Neural progenitor cell (in vitro differentiated cells): ENCODE data around the gene NCOA3. TPM values are rescaled to one million over a fixed set of nuclear protein-coding genes. Genes with fewer than 3 reads are reported as not detected.

ENCODE experiments used
- DNase-seq: peaks from one replicate; pipeline ENCODE4 v3.0.0-alpha.2; 2016; ENCODE audit warnings: low spot score
- H2AFZ ChIP-seq: fragments of 200-600 bp; sonication (generic); replicated peaks from 2 replicates; pipeline ENCODE4 v1.6.1; 2016; ENCODE audit warnings: antibody characterized with exemption
- H3F3A ChIP-seq: fragments of 200-600 bp; sonication (generic); 2 replicates; pipeline ENCODE4 v1.6.1; 2016; ENCODE audit warnings: antibody characterized with exemption, low read depth
- H3K27ac ChIP-seq: fragments of 200-600 bp; sonication (generic); 2 replicates; pipeline ENCODE4 v1.5.1; 2016; ENCODE audit warnings: mild to moderate bottlenecking
- H3K27me3 ChIP-seq: fragments of 200-600 bp; sonication (generic); 2 replicates; pipeline ENCODE4 v1.6.1; 2016; ENCODE audit warnings: mild to moderate bottlenecking, moderate library complexity
- H3K36me3 ChIP-seq: fragments of 200-600 bp; sonication (generic); 2 replicates; pipeline ENCODE4 v1.5.1; 2016
- H3K4me1 ChIP-seq: fragments of 200-600 bp; sonication (generic); 2 replicates; pipeline ENCODE4 v1.6.1; 2016; ENCODE audit warnings: mixed run types
- H3K4me2 ChIP-seq: fragments of 200-600 bp; sonication (generic); 2 replicates; pipeline ENCODE4 v1.6.1; 2016
- H3K4me3 ChIP-seq: fragments of 200-600 bp; sonication (generic); 2 replicates; pipeline ENCODE4 v1.5.1; 2016
- H3K79me2 ChIP-seq: fragments of 200-600 bp; sonication (generic); 2 replicates; pipeline ENCODE4 v1.6.1; 2016; ENCODE audit warnings: low read depth
- H3K9ac ChIP-seq: fragments of 200-600 bp; sonication (generic); 2 replicates; pipeline ENCODE4 v1.6.1; 2016
- H3K9me3 ChIP-seq: fragments of 200-600 bp; sonication (generic); 2 replicates; pipeline ENCODE4 v1.5.1; 2016; ENCODE audit warnings: low read depth
- H4K20me1 ChIP-seq: fragments of 200-600 bp; sonication (generic); 2 replicates; pipeline ENCODE4 v1.6.1; 2016; ENCODE audit warnings: low read depth
- H3K27ac Mint-ChIP-seq: 3 replicates; pipeline ENCODE4 v1.8.0; 2021; ENCODE audit warnings: mixed read lengths
- H3K27me3 Mint-ChIP-seq: 2 replicates; pipeline ENCODE4 v1.8.0; 2022; ENCODE audit warnings: low read depth, mild to moderate bottlenecking, inconsistent platforms, moderate library complexity, mixed read lengths; ENCODE audit not compliant: insufficient read depth
- H3K36me3 Mint-ChIP-seq: 3 replicates; pipeline ENCODE4 v1.8.0; 2021; ENCODE audit warnings: mixed read lengths
- H3K4me1 Mint-ChIP-seq: 3 replicates; pipeline ENCODE4 v1.8.0; 2021; ENCODE audit warnings: mixed read lengths
- H3K4me3 Mint-ChIP-seq: 3 replicates; pipeline ENCODE4 v1.8.0; 2021; ENCODE audit warnings: mild to moderate bottlenecking, moderate library complexity, mixed read lengths
- H3K9me3 Mint-ChIP-seq: 3 replicates; pipeline ENCODE4 v1.8.0; 2020; ENCODE audit warnings: mixed read lengths
- CTCF ChIP-seq: fragments of 200-600 bp; sonication (generic); IDR thresholded peaks from 2 replicates; pipeline ENCODE4 v1.5.1; 2017; ENCODE audit warnings: antibody characterized with exemption, mild to moderate bottlenecking
- EZH2 ChIP-seq: fragments of 200-600 bp; sonication (generic); IDR thresholded peaks from 2 replicates; pipeline ENCODE4 v1.6.1; 2017; ENCODE audit warnings: antibody characterized with exemption, mild to moderate bottlenecking, moderate library complexity
- EZH2phosphoT487 ChIP-seq: fragments of 200-600 bp; sonication (generic); IDR thresholded peaks from 2 replicates; pipeline ENCODE4 v1.6.1; 2017; ENCODE audit warnings: antibody characterized with exemption
- total RNA-seq: library from RNA; depleted of rRNA; stranded (reverse); fragments of >200 nt; gene quantifications from 2 replicates; pipeline ENCODE4 v1.2.3, GENCODE V29; 2015; ENCODE audit warnings: low replicate concordance

Gene NCOA3
- total RNA-seq, 1 donor from 2014 or later: 64.5 TPM

DNA sequence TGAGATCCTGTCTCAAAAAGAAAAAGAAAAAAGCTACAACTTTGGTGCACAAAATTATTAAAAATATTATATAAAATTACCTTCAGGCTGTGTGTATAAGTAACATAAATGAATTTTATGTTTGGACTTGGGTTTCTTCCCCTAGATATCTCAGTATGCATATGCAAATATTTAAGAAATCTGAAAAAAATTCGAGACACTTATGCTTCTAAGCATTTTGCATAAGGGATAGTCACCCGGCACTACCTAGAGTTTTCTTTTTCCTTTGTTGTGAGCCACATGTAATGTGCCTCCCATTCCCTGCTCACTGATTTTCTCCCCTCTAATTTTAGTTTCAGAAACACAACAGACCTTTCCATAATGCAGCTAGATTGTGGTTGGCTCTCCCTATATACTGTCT, 79.4 kb downstream of the NCOA3 start:
- no peak for DNase-seq
- H3K27me3 Mint-ChIP-seq: no peaks in the 10 kb centered on the region
- no peak overlapping the region for H3K4me3 Mint-ChIP-seq
- peaks cover 89% of the 10 kb centered on the region for H3K79me2 ChIP-seq
- TF ChIP-seq EZH2: no peak
- TF ChIP-seq EZH2phosphoT487: no peak
- TF ChIP-seq CTCF: no peak
- H3K36me3 Mint-ChIP-seq: peaks cover 3% of the 10 kb centered on the region
- H2AFZ ChIP-seq: no peak overlapping the region
- no peaks in the 10 kb centered on the region for H3K36me3 ChIP-seq
- H3K27me3 ChIP-seq: no peaks in the 10 kb centered on the region
- H3K4me1 ChIP-seq: peaks cover 10% of the 10 kb centered on the region
- H3K4me1 Mint-ChIP-seq: peaks cover 19% of the 10 kb centered on the region
- H3K27ac Mint-ChIP-seq: no peak overlapping the region
- H4K20me1 ChIP-seq: peaks cover 65% of the 10 kb centered on the region
- no peaks in the 10 kb centered on the region for H3K9me3 ChIP-seq
- no peak overlapping the region for H3K27ac ChIP-seq
- H3K9ac ChIP-seq: no peak overlapping the region
- H3K9me3 Mint-ChIP-seq: no peaks in the 10 kb centered on the region
- peaks cover 17% of the 10 kb centered on the region for H3F3A ChIP-seq
- H3K4me3 ChIP-seq: no peak overlapping the region
- H3K4me2 ChIP-seq: no peak overlapping the region

DNA sequence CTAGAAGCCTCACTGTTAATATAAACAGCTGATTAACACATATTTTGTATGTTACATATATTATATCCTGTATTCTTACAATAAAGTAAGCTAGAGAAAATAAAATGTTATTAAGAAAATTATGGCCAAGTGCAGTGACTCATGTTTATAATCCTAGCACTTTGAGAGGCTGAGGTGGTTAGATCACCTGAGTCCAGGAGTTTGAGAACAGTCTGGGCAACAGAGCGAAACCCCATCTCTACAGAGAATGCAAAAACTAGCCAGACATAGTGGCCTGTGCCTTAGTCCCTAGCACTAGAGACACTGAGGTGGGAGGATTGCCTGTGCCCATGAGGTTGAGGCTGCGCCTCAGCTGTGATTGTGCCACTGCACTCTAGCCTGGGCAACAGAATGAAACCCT, 81.9 kb downstream of the NCOA3 start:
- Mint-ChIP-seq H3K27me3 (no peaks in the 10 kb centered on the region), H3K4me3 (no peak overlapping the region), H3K27ac (no peak overlapping the region), H3K9me3 (no peaks in the 10 kb centered on the region), H3K36me3 (peaks cover 11% of the 10 kb centered on the region), H3K4me1 (peaks cover 17% of the 10 kb centered on the region)
- Histone ChIP-seq H2AFZ (no peak overlapping the region), H3K4me3 (no peak overlapping the region), H3K36me3 (no peaks in the 10 kb centered on the region), H3K9ac (no peak overlapping the region), H3K4me1 (peaks cover 8% of the 10 kb centered on the region), H4K20me1 (peaks cover 56% of the 10 kb centered on the region), H3K27me3 (no peaks in the 10 kb centered on the region), H3K4me2 (no peak overlapping the region), H3K79me2 (peaks cover 89% of the 10 kb centered on the region), H3K27ac (no peak overlapping the region), H3K9me3 (no peaks in the 10 kb centered on the region), H3F3A (peaks cover 20% of the 10 kb centered on the region)
- no peak for DNase-seq
- TF ChIP-seq EZH2phosphoT487 (no peak), CTCF (no peak), EZH2 (no peak)

DNA sequence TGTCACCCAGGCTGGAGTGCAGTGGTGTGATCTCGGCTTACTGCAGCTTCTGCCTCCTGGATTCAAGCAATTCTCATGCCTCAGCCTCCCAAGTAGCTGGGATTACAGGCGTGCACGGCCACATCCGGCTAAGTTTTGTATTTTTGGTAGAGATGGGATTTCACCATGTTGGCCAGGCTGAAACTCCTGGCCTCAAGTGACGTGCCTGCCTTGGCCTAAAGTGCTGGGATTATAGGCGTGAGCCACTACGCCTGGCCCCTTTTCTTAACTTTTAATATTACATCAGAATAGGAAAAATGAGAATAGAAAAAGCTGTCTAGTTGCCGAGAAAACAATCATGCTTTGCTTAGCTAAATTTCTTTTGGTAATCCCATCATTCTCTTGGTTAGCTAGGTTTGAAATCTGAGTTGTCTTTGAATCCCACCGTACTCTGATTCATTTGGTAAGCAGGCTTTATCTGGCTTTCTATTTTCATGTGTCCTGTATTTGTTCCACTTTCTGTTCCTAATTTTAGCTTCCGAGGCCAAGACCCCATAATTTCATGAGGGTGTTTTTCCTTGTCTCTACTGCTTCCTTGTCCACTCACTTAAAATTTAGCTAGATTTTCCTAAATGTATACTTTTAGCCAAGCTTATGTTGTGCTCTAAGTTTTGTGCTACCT, 83.5 kb downstream of the NCOA3 start:
- TF ChIP-seq EZH2: no peak
- no peak for TF ChIP-seq EZH2phosphoT487
- TF ChIP-seq CTCF: no peak
- Histone ChIP-seq H3K27me3 (no peaks in the 10 kb centered on the region), H2AFZ (no peak overlapping the region), H3K4me1 (peaks cover 8% of the 10 kb centered on the region), H3K79me2 (peaks cover 89% of the 10 kb centered on the region), H3F3A (peaks cover 20% of the 10 kb centered on the region), H3K4me3 (no peak overlapping the region), H3K9ac (no peak overlapping the region), H4K20me1 (peaks cover 40% of the 10 kb centered on the region), H3K9me3 (no peaks in the 10 kb centered on the region), H3K4me2 (no peak overlapping the region), H3K36me3 (peaks cover 1% of the 10 kb centered on the region), H3K27ac (peak overlapping the region; percentile 54)
- Mint-ChIP-seq H3K36me3 (peaks cover 11% of the 10 kb centered on the region), H3K27ac (no peak overlapping the region), H3K9me3 (no peaks in the 10 kb centered on the region), H3K4me3 (no peak overlapping the region), H3K4me1 (peaks cover 15% of the 10 kb centered on the region), H3K27me3 (no peaks in the 10 kb centered on the region)
- no peak for DNase-seq
